MCF 10A (cell line): ENCODE measurements around the gene IQSEC1. TPM values are rescaled to one million over a fixed set of nuclear protein-coding genes. Genes with fewer than 3 reads are reported as not detected.

Experiments used
- BruUV-seq: library from RNA; stranded (reverse); fragments of 400-500 nt; replicated peaks from 2 replicates; lab custom pipeline; 2021; lab: Mats Ljungman, UMichigan
- CTCF ChIA-PET: fragments of 300-600 bp; sonication (Branson Sonifier 250); formaldehyde crosslinking; extraction: SDS; loops from one replicate; lab custom pipeline; 2021; ENCODE audit warnings: antibody characterized with exemption, inconsistent platforms; lab: Yijun Ruan, JAX
- POLR2A ChIA-PET: fragments of 300-600, 350-650 bp; sonication (Branson Sonifier 250); formaldehyde crosslinking; extraction: SDS; loops from one replicate; lab custom pipeline; 2020; ENCODE audit warnings: antibody characterized with exemption, inconsistent platforms; lab: Yijun Ruan, JAX
- DNase-seq: peaks from one replicate; pipeline ENCODE4 v3.0.0-alpha.2; 2018; ENCODE audit not compliant: unreplicated experiment
- H3K27ac Mint-ChIP-seq: one replicate; pipeline ENCODE4 v1.8.0; 2022; ENCODE audit warnings: mild to moderate bottlenecking, low read depth, mixed read lengths; ENCODE audit not compliant: unreplicated experiment
- H3K27me3 Mint-ChIP-seq: one replicate; pipeline ENCODE4 v1.8.0; 2022; ENCODE audit warnings: mixed read lengths; ENCODE audit not compliant: insufficient read depth, unreplicated experiment
- H3K36me3 Mint-ChIP-seq: one replicate; pipeline ENCODE4 v1.8.0; 2022; ENCODE audit warnings: mild to moderate bottlenecking, moderate library complexity, mixed read lengths; ENCODE audit not compliant: insufficient read depth, unreplicated experiment
- H3K4me1 Mint-ChIP-seq: one replicate; pipeline ENCODE4 v1.8.0; 2022; ENCODE audit warnings: mixed read lengths; ENCODE audit not compliant: insufficient read depth, unreplicated experiment
- H3K4me3 Mint-ChIP-seq: one replicate; pipeline ENCODE4 v1.8.0; 2022; ENCODE audit warnings: mild to moderate bottlenecking, moderate library complexity, mixed read lengths; ENCODE audit not compliant: unreplicated experiment
- H3K9me3 Mint-ChIP-seq: one replicate; pipeline ENCODE4 v1.8.0; 2022; ENCODE audit warnings: mixed read lengths; ENCODE audit not compliant: unreplicated experiment
- intact Hi-C: fragments of 100-400 bp; cut with micrococcal nuclease; formaldehyde crosslinking; loops from 2 replicates; pipeline ENCODE4 v1.14.1; 2022
- total RNA-seq: library from RNA; stranded (reverse); gene quantifications from 2 replicates; pipeline ENCODE4 v1.2.3, GENCODE V29; 2022
- TF ChIP-seq, protein P1 (sequence below): fragments of 200-600 bp; IDR thresholded peaks from one replicate; pipeline ENCODE4 v1.8.0; 2022; ENCODE audit warnings: antibody characterized with exemption, mild to moderate bottlenecking; ENCODE audit not compliant: unreplicated experiment

Gene IQSEC1
- total RNA-seq, 1 experiment from 2014 or later, result 18.7 TPM

GRCh38 chr3:13022348-13023234, 50.6 kb downstream of the IQSEC1 start:
- intact Hi-C loops, result no loop called here
- DNase-seq, result peak; percentile 80
- H3K36me3 Mint-ChIP-seq, result peaks cover 4% of the 10 kb centered on the region
- H3K4me3 Mint-ChIP-seq, result no peak overlapping the region
- H3K27me3 Mint-ChIP-seq, result no peaks in the 10 kb centered on the region
- ChIA-PET POLR2A (interaction anchor here (0.6 kb wide), 1 partner anchor 29 kb away, joined by 3 read pairs; no protein-coding TSS in a partner anchor), CTCF (interaction anchor here (0.7 kb wide), 1 partner anchor 313 kb away, joined by 3 read pairs; no protein-coding TSS in a partner anchor)
- peaks cover 13% of the 10 kb centered on the region for H3K4me1 Mint-ChIP-seq
- peak overlapping the region; percentile 25 for H3K27ac Mint-ChIP-seq
- no peaks in the 10 kb centered on the region for H3K9me3 Mint-ChIP-seq
- TF ChIP-seq, protein P1, sequence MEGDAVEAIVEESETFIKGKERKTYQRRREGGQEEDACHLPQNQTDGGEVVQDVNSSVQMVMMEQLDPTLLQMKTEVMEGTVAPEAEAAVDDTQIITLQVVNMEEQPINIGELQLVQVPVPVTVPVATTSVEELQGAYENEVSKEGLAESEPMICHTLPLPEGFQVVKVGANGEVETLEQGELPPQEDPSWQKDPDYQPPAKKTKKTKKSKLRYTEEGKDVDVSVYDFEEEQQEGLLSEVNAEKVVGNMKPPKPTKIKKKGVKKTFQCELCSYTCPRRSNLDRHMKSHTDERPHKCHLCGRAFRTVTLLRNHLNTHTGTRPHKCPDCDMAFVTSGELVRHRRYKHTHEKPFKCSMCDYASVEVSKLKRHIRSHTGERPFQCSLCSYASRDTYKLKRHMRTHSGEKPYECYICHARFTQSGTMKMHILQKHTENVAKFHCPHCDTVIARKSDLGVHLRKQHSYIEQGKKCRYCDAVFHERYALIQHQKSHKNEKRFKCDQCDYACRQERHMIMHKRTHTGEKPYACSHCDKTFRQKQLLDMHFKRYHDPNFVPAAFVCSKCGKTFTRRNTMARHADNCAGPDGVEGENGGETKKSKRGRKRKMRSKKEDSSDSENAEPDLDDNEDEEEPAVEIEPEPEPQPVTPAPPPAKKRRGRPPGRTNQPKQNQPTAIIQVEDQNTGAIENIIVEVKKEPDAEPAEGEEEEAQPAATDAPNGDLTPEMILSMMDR, result no peak
- BruUV-seq, result no TSS peak

- H3K4me3 Mint-ChIP-seq, result no peak overlapping the region
Observed at GRCh38 chr3:13021141-13022114, 51.8 kb downstream of the IQSEC1 start.

GRCh38 chr3:13020159-13020750, 53.0 kb downstream of the IQSEC1 start:
- CTCF ChIA-PET, result no interaction called here
- no TSS peak for BruUV-seq

More at GRCh38 chr3:13021141-13022114, 51.8 kb downstream of the IQSEC1 start:
- H3K4me1 Mint-ChIP-seq, result peaks cover 13% of the 10 kb centered on the region
- ChIA-PET POLR2A (no interaction called here), CTCF (interaction anchor here (0.7 kb wide), 1 partner anchor 312 kb away, joined by 3 read pairs; no protein-coding TSS in a partner anchor)
- BruUV-seq, result no TSS peak
- peaks cover 4% of the 10 kb centered on the region for H3K36me3 Mint-ChIP-seq
- peak; percentile 60 for DNase-seq
- H3K27me3 Mint-ChIP-seq, result peaks cover 7% of the 10 kb centered on the region
- intact Hi-C loops, result no loop called here
- H3K9me3 Mint-ChIP-seq, result no peaks in the 10 kb centered on the region
- peak overlapping the region; percentile 25 for H3K27ac Mint-ChIP-seq
- TF ChIP-seq, protein P1, result no peak

More at GRCh38 chr3:13020159-13020750, 53.0 kb downstream of the IQSEC1 start:
- peaks cover 10% of the 10 kb centered on the region for H3K4me1 Mint-ChIP-seq
- TF ChIP-seq, protein P1, result no peak
- POLR2A ChIA-PET, result interaction anchor here (0.8 kb wide), 1 partner anchor 12 kb away, joined by 4 read pairs; no protein-coding TSS in a partner anchor
- peaks cover 4% of the 10 kb centered on the region for H3K36me3 Mint-ChIP-seq
- no peak overlapping the region for H3K4me3 Mint-ChIP-seq
- no peaks in the 10 kb centered on the region for H3K9me3 Mint-ChIP-seq
- no peak overlapping the region for H3K27ac Mint-ChIP-seq
- H3K27me3 Mint-ChIP-seq, result peaks cover 12% of the 10 kb centered on the region
- DNase-seq, result no peak
- intact Hi-C loops, result no loop called here
